GM19351 (cell line): Measurements from ENCODE around the gene PTBP2.
"Not testable (repeated sequence)": the region's sequence is repeated elsewhere in the genome, so short reads cannot be mapped to it uniquely, and the experiment has no call there.

ENCODE experiments used
- ATAC-seq: cut with Tn5 transposase; IDR thresholded peaks from one replicate; pipeline ENCODE4 v1.9.1; 2021; ENCODE audit warnings: mild to moderate bottlenecking, moderate library complexity; ENCODE audit not compliant: unreplicated experiment

The PTBP2 gene

DNA sequence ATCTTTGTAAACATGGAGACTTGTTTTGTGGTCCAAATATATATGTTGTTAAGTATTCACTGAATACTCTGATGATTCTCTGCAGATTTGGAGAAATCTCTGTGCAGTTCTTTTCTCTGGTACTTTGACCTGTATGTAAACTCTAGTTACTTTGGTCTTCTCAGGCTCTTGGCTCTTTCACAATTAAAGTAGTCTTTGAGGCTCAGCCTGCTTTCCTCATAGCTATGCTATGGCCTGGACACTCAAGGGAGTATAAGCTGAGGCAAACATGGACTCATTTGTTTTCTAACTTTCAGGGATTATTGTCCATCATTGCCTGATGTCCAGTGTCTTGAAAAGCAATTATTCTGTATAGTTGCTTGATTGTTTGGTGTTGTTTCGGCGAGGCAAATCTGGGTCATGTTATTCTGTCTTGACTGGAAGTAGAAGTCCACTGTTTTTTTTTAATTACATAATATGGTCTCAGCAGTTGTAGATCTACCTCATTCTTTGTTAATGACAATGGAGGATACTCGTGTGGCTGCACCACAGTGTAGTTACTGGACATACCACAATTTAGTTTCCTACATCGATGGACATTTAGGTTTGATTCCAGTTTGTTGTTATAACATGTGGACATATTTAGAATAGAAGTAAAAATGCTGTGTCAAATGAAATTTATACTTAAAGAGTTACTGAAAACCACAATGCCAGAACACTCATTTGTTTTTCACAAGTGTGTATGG lies 9.2 kb downstream of the PTBP2 start:
- no peak for ATAC-seq

DNA sequence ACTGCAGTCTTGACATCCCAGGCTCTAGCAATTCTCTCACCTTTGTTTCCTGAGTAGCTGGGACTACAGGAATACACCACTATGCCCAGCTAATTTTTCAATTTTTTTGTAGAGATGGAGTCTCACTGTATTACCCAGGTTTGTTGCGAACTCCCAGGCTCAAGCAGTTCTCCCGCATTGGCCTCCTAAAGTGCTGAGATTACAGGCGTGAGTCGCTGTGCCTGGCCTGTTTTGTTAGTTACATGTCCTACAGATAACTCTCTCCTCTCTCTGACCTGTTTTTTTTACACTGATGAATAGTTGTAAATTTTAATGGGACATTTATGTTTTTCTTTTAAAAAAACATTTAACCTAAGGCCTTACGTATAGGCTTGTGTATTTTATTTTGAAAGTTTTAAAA lies 19.8 kb downstream of the PTBP2 start:
- no peak for ATAC-seq

GRCh38 chr1:96746440-96747420 lies 25.1 kb downstream of the PTBP2 start:
- no peak for ATAC-seq

DNA sequence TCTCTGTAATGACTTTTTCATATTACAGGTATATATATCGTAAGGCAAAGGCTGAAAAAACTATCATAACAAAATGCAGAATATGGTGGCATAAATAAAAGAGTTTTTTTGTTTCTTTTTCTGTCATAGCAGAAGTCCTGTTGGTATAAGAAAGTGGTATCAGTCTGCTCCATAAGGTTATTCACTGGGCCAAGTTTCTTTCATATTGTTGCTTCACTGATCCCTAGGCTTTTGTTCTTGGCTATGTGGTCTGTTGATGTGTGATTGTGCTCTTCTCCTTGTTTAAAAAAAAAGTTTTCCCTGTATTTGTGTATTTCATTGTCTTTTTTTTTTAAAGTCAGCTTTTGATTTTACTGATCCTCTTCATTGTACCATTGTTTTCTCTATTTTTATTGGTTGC lies 26.0 kb downstream of the PTBP2 start:
- no peak for ATAC-seq

DNA sequence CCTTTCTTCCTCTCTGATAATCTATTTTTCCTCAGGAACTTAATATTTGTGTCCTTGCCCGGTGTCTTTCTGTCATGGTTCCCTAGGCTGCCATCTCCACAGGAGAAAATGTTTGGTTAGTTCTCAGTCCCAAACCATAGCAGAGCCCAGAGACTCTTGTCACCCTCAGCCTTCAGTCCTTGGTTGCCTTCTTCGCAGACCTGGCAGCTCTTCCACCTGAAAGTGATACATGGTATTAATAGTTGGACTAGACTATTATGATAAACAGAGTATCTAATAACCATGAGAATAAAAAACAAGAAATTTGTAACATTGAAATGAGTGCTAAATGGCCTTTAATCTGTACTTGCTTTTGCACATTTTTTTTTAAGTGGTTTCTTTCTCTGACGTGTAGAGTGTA lies 26.5 kb downstream of the PTBP2 start:
- ATAC-seq = no peak

GRCh38 chr1:96749618-96750017 lies 28.0 kb downstream of the PTBP2 start:
- ATAC-seq = no peak

- no peak for ATAC-seq
These were observed 30.8 kb downstream of the PTBP2 start for GRCh38 chr1:96752394-96752793.

GRCh38 chr1:96756789-96757188 lies 35.2 kb downstream of the PTBP2 start:
- no peak for ATAC-seq

DNA sequence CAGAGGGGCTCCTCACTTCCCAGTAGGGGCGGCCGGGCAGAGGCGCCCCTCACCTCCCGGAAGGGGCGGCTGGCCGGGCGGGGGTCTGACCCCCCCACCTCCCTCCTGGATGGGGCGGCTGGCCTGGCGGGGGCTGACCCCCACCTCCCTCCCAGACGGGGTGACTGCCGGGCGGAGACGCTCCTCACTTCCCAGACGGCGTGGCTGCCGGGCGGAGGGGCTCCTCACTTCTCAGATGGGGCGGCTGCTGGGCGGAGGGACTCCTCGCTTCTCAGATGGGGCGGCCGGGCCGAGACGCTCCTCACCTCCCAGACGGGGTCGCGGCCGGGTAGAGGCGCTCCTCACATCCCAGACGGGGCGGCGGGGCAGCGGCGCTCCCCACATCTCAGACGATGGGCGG lies 41.0 kb downstream of the PTBP2 start:
- ATAC-seq = not testable (repeated sequence)

DNA sequence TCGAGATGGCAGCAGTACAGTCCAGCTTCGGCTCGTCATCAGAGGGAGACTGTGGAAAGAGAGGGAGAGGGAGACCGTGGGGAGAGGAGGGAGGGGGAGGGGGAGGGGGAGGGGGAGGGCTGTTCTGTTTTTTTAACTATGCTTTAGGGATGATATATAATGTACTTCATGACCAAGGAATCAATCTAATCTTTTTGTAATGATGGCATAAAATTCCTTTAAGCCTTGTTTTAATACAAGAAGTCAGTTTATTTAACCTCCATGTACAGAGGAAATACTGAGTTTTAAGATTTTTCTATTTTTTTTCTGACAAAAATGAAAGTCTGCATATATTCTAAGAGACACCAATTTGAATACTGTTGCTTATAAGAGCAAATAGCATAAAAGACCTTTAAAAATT lies 41.9 kb downstream of the PTBP2 start:
- no peak for ATAC-seq

DNA sequence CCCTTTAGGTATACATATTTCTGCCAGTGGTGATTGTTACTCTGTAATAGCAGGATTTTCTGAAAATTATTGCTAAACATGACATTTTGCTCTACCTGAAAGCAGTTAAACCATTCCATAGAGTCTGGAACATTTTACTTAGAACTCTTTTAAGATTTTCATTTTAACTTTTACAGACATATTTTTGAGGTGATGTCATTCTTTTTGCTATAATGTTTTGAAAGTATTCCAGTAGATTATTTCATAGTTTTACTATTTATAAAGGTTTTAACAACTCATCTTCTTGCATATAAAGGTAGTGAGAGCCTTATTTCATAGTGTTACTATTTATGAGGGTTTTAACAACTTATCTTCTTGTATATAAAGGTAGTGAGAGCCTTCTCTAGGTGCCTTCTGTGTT lies 42.9 kb downstream of the PTBP2 start:
- ATAC-seq = no peak

- no peak for ATAC-seq
These were observed 50.3 kb downstream of the PTBP2 start for GRCh38 chr1:96771847-96772246.

- ATAC-seq = no peak
These were observed 50.8 kb downstream of the PTBP2 start for GRCh38 chr1:96772349-96772748.

DNA sequence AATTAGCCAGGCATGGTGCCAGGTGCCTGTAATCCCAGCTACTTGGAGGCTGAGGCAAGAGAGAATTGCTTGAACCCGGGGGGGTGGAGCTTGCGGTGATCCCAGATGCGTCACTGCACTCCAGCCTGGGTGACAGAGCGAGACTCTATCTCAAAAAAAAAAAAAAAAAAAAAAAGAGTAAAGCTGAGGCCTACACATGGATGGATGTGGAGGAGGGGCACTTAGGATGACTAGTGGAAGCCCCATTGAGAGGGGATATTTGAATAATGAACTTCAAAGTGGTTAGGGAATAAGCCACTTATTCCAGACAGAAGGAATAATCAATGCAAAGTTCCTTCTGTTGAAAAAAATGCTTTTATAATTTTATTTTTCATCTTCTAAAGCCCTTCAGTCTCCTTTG lies 51.4 kb downstream of the PTBP2 start:
- no peak for ATAC-seq

- no peak for ATAC-seq
These were observed 60.6 kb downstream of the PTBP2 start for GRCh38 chr1:96782206-96782605.

GRCh38 chr1:96782856-96783255 lies 61.3 kb downstream of the PTBP2 start:
- ATAC-seq = no peak

DNA sequence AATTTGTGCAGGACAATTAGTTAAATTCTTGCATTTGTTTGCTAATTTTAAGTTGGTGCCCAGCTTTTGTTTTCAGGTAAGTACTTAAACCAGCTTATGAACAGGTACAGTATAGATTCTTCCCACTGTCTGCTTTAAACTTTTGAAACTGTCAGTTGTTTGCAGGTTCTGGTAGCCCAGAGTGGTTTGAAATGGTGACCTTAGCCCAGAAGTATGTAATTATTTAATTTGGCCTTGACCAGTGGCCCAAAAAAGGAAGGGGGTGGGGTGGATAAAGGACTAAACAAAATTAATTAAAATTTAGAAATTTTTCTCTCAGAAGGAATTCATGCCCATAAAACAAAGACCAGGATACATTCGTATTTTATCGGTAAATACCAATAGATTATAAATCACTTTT lies 69.0 kb downstream of the PTBP2 start:
- no peak for ATAC-seq

DNA sequence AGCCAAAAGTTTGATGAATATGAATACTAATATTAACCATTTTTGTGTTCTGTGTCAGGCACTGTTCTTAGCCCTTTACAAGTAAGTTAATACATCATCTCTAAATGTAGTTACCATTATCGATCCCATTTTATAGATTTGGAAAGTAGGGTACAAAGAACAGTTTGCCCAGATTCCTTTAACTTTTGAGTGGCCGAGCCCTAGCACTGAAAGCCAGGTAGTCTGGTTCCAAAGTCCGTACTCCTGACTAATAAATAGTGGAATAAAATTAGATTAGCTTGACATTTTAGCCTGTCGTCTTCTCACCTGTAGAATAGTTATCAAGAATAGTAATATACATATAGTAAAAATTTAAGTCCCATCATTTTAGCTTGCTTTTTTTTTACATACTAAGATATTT lies 70.6 kb downstream of the PTBP2 start:
- ATAC-seq = no peak

GRCh38 chr1:96801696-96802095 lies 80.1 kb downstream of the PTBP2 start:
- not testable (repeated sequence) for ATAC-seq

DNA sequence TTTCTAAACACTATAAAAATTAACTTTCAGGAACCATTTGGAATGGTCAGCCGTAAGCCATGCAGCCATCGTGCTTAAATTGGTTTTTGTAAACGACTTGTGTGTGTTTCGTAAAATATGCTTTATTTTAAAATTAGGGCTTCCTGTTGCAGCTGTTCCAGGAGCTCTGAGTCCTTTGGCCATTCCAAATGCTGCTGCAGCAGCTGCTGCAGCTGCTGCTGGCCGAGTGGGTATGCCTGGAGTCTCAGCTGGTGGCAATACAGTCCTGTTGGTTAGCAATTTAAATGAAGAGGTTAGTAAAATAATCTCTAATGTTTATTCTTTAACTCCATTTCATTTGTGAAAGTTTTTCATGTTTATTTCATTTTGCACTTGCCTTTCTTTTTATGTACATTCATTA lies 83.1 kb downstream of the PTBP2 start:
- ATAC-seq = no peak

DNA sequence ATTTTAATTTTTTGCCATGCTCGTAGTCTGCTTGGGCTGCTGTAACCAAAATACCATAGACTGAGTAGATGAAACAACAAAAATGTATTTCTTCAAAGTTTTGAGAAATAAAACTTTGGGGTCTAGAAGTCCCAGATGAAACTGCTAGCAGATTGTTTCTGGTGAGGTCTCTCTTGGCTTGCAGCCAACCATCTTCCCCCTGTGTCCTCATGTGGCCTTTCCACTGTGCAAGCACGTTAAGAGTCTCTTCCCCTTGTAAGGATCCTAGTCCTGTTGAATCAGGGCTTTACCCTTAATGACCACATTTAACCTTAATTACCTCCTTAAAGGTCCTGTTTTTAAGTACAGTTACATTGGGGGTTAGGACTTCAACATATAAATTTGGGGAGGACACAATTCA lies 86.6 kb downstream of the PTBP2 start:
- ATAC-seq = no peak

DNA sequence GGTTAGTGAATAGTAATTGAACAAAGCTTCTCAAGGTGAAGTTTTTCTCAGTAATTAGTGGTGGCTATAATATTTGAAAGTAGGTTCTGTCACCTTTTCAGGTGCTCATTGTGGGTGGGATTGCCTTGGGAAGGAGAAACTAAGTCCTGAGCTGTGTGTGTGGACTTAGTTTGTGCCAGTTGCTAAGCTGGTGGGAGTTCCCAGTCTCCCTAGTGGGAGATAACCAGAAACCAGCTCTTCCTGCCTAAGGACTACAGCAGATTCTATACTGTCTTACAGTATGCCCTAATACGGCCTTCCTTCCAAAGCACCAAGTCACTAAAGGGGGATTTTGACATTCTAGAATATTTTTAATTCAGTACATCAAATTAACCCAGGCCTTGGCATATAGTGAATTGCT lies 94.3 kb downstream of the PTBP2 start:
- ATAC-seq = no peak
